Body of pancreas (tissue), 4 donors: ENCODE measurements around the gene MACROH2A1.

Source experiments
- CTCF ChIP-seq, 7 experiments: fragments of 450-650 bp in 4 of 7; fragments of 200-600 bp in 3 of 7; sonication (generic) in 3 of 7; IDR thresholded peaks; one replicate each; pipeline ENCODE4 v1.5.1; 2016 to 2019; ENCODE audit warnings: antibody characterized with exemption in 7 of 7
- POLR2A ChIP-seq, 3 donors: fragments of 450-650 bp; IDR thresholded peaks; one replicate each; pipeline ENCODE4 v1.6.1; 2016; ENCODE audit warnings: antibody characterized with exemption in 3 of 3, mild to moderate bottlenecking in 2 of 3

- no peak for TF ChIP-seq CTCF (IDR thresholded peaks at IDR 0.05)
- TF ChIP-seq POLR2A (IDR thresholded peaks at IDR 0.05), result no peak
Observed at GRCh38 chr5:135349451-135349850, 49.6 kb downstream of the MACROH2A1 start.
